Kidney (tissue), 14 donors: ENCODE data around the gene IQGAP3. TPM values are rescaled to one million over a fixed set of nuclear protein-coding genes. Genes with fewer than 3 reads are reported as not detected.

Experiments
- DNase-seq, 5 donors: peaks; one replicate each; pipeline ENCODE4 v3.0.0-alpha.2; 2013 to 2020
- FAIRE-seq: peaks from 2 replicates; lab custom pipeline; 2012; peaks lifted over from hg19 to GRCh38; lab: Jason Lieb, UNC
- H3K27ac ChIP-seq, 2 donors: one replicate each; pipeline ENCODE4 v1.7.0; 2013; ENCODE audit warnings: low read depth in 2 of 2, low read length in 2 of 2, inconsistent platforms in 1 of 2
- H3K27me3 ChIP-seq: one replicate; pipeline ENCODE4 v1.7.1; 2013; ENCODE audit warnings: low read length, inconsistent platforms; ENCODE audit not compliant: control insufficient read depth, insufficient read depth
- H3K36me3 ChIP-seq, 3 donors: one replicate each; pipeline versions ENCODE4 v1.7.0 to v1.7.1; 2013; ENCODE audit warnings: low read length in 3 of 3, control low read depth in 1 of 3, inconsistent platforms in 1 of 3; ENCODE audit not compliant: insufficient read depth in 3 of 3, control insufficient read depth in 2 of 3
- H3K4me1 ChIP-seq, 3 donors: one replicate each; pipeline versions ENCODE4 v1.7.0 to v1.7.1; 2013; ENCODE audit warnings: low read length in 3 of 3, inconsistent platforms in 1 of 3, low read depth in 1 of 3; ENCODE audit not compliant: control insufficient read depth in 2 of 3, insufficient read depth in 2 of 3
- H3K4me3 ChIP-seq, 3 donors: one replicate each; pipeline versions ENCODE4 v1.7.0 to v1.8.1; 2013; ENCODE audit warnings: low read length in 3 of 3, control low read depth in 1 of 3, inconsistent platforms in 1 of 3
- H3K9ac ChIP-seq, 3 donors: one replicate each; pipeline versions ENCODE4 v1.7.0 to v1.7.1; 2013; ENCODE audit warnings: low read length in 3 of 3, control low read depth in 1 of 3, inconsistent platforms in 1 of 3
- H3K9me3 ChIP-seq, 3 donors: one replicate each; pipeline versions ENCODE4 v1.7.0 to v1.7.1; 2013; ENCODE audit warnings: low read length in 3 of 3, control low read depth in 1 of 3, inconsistent platforms in 1 of 3; ENCODE audit not compliant: control insufficient read depth in 2 of 3, insufficient read depth in 1 of 3
- CTCF ChIP-seq: IDR thresholded peaks from 3 replicates; pipeline ENCODE4 v1.5.1; 2012; ENCODE audit warnings: mild to moderate bottlenecking, moderate library complexity, borderline replicate concordance; ENCODE audit not compliant: insufficient read depth; ENCODE audit errors: extremely low read depth
- intact Hi-C: fragments of 100-400 bp; cut with DNase I; formaldehyde crosslinking; loops from one replicate; pipeline ENCODE4 v1.11.1; 2022
- polyA plus RNA-seq: library from polyadenylated mRNA; stranded (reverse); fragments of 350-450 nt; fragmentation: Illumina TruSeq; extraction: RNeasy Lipid Tissue Mini Kit (QIAGEN cat#74804); gene quantifications from one replicate; pipeline ENCODE4 v1.2.3, GENCODE V29; 2014; ENCODE audit warnings: low read depth, low replicate concordance; ENCODE audit not compliant: insufficient read depth
- total RNA-seq: library from RNA; stranded (reverse); fragmentation: NEBNext Ultra II Directional; extraction: Animal tissue kit (Norgen Biotek cat#: 25700); gene quantifications from one replicate; pipeline ENCODE4 v1.2.1, GENCODE V29; 2021
- donor health status: control.
- donor health status: control.
- donor health status: control.
- donor health status: control.
- donor health status: control.
- donor health status: DM: yes; HTN: yes; CAD: no.
- donor health status: Normal renal cell carcinoma (clear cell type).

The IQGAP3 gene
- total and polyA plus RNA-seq, 2 donors from 2014 or later: 0.13 to 1.7 TPM

- no peak for FAIRE-seq
- intact Hi-C loops: no loop called here
These were observed 85.7 kb downstream of the IQGAP3 start for GRCh38 chr1:156486421-156487344.

GRCh38 chr1:156485984-156486383 is 86.4 kb downstream of the IQGAP3 start:
- Histone ChIP-seq H3K4me1 (peaks cover 0 to 44% (median 20%) of the 10 kb centered on the region in 3 donors), H3K27ac (no peak overlapping the region), H3K36me3 (peaks cover 3 to 21% (median 18%) of the 10 kb centered on the region in 3 donors), H3K4me3 (no peak overlapping the region), H3K9ac (no peak overlapping the region), H3K27me3 (no peaks in the 10 kb centered on the region), H3K9me3 (no peaks in the 10 kb centered on the region)
- intact Hi-C loops: no loop called here
- no peak for FAIRE-seq
- DNase-seq: no peak
- TF ChIP-seq CTCF: no peak

More at GRCh38 chr1:156486421-156487344, 85.7 kb downstream of the IQGAP3 start:
- Histone ChIP-seq H3K9me3 (no peaks in the 10 kb centered on the region), H3K9ac (no peak overlapping the region), H3K27ac (no peak overlapping the region), H3K4me1 (peaks cover 0 to 50% (median 27%) of the 10 kb centered on the region in 3 donors), H3K36me3 (peaks cover 3 to 17% (median 13%) of the 10 kb centered on the region in 3 donors), H3K4me3 (no peak overlapping the region), H3K27me3 (no peaks in the 10 kb centered on the region)
- DNase-seq: no peak
- TF ChIP-seq CTCF: no peak

GRCh38 chr1:156484480-156485058 is 87.8 kb downstream of the IQGAP3 start:
- Histone ChIP-seq H3K4me3 (no peak overlapping the region), H3K27ac (no peak overlapping the region), H3K36me3 (peaks cover 5 to 34% (median 29%) of the 10 kb centered on the region in 3 donors), H3K9me3 (no peaks in the 10 kb centered on the region), H3K9ac (no peak overlapping the region), H3K27me3 (no peaks in the 10 kb centered on the region), H3K4me1 (peaks cover 0 to 32% (median 7%) of the 10 kb centered on the region in 3 donors)
- no peak for DNase-seq
- no peak for TF ChIP-seq CTCF
- FAIRE-seq: no peak
- intact Hi-C loops: no loop called here
